HG02759 (cell line): ENCODE results near the gene TTC12.

ENCODE experiments used
- ATAC-seq: cut with Tn5 transposase; IDR thresholded peaks from one replicate; pipeline ENCODE4 v1.9.1; 2021; ENCODE audit warnings: mild to moderate bottlenecking, moderate library complexity; ENCODE audit not compliant: unreplicated experiment

The TTC12 gene, protein sequence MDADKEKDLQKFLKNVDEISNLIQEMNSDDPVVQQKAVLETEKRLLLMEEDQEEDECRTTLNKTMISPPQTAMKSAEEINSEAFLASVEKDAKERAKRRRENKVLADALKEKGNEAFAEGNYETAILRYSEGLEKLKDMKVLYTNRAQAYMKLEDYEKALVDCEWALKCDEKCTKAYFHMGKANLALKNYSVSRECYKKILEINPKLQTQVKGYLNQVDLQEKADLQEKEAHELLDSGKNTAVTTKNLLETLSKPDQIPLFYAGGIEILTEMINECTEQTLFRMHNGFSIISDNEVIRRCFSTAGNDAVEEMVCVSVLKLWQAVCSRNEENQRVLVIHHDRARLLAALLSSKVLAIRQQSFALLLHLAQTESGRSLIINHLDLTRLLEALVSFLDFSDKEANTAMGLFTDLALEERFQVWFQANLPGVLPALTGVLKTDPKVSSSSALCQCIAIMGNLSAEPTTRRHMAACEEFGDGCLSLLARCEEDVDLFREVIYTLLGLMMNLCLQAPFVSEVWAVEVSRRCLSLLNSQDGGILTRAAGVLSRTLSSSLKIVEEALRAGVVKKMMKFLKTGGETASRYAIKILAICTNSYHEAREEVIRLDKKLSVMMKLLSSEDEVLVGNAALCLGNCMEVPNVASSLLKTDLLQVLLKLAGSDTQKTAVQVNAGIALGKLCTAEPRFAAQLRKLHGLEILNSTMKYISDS

GRCh38 chr11:113314389-113315301 lies at the start of gene TTC12:
TTC12 (plus strand) TSS chr11:113314583; CDS start chr11:113316258, 1,675 bp downstream.
- peak; percentile 99 for ATAC-seq

DNA sequence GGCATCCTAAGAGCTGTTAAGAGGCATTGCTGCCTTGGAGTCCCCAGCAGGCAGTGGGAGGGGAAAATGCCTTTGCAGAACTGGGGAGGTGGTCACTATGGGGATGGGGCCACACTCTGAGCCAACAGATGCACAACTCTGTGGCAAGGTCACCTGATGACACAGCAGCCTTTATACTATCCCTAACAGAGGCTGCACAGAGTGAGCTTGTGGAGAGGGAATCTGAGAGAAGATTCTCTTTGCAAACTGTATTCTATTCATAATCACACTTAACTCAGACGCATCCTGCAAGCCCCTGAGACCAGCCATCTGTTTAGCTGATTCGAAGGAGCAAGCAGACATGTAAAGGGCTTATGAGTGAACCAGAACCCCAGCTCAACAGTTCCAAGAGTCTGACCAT lies 49.0 kb upstream of the TTC12 start:
- ATAC-seq = no peak

DNA sequence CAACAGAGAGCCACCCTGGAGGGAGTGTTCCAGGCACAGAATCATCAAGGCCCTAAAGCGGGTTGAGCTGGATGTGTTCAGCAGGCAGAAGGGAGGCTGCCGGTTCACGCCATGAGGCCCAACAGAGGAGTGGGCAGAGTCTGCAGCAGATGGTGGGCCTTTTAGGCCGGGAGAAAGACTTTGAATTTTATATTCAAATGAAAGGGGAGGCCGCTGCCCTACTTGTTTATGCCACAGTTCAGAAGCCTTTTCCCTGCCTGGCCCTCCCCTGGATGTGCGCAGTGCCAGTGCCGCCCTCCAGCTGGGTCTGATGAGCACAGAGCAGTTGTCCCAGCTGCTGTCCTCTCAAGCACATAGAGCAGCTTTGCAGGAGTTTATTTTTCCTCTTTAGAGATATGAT lies 46.9 kb upstream of the TTC12 start:
- ATAC-seq = no peak

GRCh38 chr11:113269096-113269495 lies 45.3 kb upstream of the TTC12 start:
- no peak for ATAC-seq

- no peak for ATAC-seq
Observed at GRCh38 chr11:113269636-113270035, 44.7 kb upstream of the TTC12 start.

DNA sequence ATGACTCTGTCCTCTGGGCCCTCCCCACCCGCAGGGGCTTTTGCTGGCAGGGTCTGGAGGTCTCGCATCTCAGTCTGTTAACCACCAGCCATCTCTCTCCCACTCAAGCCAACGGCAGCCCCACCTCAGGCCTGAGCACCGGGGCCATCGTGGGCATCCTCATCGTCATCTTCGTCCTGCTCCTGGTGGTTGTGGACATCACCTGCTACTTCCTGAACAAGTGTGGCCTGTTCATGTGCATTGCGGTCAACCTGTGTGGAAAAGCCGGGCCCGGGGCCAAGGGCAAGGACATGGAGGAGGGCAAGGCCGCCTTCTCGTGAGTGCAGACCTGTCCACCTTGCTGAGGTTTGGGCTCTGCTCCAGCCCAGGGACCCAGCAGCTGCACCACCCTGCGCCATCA lies 44.3 kb upstream of the TTC12 start:
- no peak for ATAC-seq

- no peak for ATAC-seq
Observed at GRCh38 chr11:113271551-113272245, 42.7 kb upstream of the TTC12 start.

DNA sequence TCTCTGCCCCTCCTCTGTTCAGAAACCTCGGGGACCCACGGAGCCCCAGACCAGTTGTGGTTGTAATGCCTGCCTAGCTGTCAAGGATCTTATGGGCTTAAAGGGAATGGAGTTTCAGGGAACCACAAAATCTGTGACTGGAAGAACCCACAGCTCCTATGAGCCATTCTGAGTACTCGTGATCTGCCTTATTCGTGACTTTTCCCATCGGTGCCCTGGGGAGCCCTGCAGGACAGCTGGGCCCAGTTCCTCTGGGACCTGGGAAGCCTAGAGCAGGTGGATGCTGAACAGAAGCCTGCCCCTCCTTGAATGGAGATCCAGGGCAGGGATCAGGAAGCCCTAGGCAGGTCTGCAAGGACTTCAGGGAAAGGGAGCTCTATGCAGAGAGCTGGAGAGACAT lies 42.1 kb upstream of the TTC12 start:
- no peak for ATAC-seq

- no peak for ATAC-seq
Observed at GRCh38 chr11:113272927-113273615, 41.3 kb upstream of the TTC12 start.

DNA sequence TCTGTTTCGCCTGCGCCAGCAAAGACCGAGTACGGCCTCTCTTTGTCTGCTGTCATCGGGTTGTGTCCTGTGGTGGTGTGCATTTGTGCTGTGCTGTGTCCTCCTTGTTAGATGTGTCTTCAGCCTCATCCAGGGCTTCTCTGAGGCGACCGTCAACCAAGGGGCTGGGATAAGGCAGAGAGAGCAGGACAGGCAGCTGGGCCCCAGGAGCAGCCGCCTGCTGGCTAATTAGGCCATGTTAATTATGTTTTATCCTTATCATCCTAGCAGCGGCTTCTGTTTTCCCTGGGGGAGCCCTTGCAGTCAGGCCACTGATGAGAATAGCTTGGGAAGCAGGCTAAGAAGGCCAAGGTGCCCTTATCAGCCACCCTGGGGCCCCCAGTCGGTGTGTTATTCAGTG lies 40.7 kb upstream of the TTC12 start:
- ATAC-seq = no peak

DNA sequence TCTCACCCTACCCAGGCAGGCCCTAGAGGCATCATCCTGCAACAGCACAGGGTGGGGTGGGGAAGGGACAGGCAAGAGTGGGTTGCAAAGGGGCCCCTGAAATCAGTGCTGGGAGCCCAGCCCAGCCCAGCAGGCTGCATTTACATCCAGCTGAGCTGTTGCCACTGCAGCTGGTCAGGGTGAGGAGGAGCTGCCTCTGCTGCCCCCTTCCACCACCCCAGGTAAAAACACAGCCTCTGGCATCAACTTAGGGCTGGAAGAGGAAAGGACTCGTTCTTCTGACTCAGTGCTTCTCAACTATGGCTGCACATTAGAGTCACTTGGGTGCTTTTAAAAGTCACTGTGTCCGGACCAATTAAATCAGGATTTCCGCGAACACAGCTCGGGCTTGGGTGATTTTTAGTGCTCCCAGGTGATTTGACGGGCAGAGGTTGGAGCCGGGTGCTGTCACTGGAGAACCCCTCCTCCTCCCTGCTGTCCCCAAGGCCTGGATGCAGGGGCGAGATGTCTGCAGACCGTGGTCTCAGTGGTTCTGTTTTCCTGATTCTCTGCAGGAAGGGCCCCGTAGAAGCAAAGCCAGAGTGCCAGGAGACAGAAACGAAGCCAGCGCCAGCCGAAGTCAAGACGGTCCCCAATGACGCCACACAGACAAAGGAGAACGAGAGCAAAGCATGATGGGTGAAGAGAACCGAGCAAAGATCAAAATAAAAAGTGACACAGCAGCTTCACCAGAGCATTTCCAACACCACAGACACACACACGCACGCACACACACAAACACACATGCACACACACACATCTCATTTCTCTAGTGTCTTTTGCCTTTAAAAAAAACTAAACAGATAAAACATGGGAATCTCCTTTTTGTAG lies 39.4 kb upstream of the TTC12 start:
- no peak for ATAC-seq

DNA sequence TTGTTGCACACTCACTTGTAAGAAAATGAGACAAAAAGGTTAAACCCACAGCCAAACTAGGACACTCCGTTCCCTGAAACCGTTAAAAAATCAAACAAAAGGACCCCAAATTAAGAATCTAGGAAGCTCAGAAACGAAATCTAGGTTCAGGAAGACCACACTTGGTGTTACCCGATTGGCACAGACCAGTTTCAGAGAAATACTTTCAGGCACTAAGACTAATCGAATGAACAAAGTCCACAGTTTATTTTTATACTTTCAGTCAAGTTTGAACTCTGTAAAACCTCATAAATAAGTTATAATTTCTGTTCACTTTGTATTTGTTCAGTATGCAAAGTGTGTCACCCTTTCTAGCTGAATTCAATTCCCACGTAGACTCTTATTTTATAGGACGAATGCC lies 38.8 kb upstream of the TTC12 start:
- ATAC-seq = no peak

DNA sequence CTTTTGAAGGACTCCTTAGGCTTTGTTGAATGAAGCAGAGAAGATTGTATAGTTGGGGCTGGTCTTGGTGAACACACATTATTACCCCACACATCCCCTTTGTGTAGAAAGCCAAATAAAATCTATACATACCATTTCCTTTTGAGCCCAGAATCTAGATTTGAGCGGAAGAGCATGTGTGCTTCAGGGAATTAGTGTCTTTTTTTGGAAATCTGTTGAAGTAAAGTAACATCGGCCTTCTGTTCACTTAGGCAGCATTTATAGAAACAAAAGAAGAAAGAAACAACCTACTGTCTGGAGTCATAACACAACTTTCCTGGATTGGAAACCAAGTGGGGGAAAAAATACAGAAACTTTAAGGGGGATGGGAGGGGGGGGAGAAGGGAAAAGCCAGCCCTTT lies 37.9 kb upstream of the TTC12 start:
- ATAC-seq = no peak

- no peak for ATAC-seq
Observed at GRCh38 chr11:113277907-113278306, 36.5 kb upstream of the TTC12 start.

GRCh38 chr11:113278481-113278880 lies 35.9 kb upstream of the TTC12 start:
- ATAC-seq = no peak

DNA sequence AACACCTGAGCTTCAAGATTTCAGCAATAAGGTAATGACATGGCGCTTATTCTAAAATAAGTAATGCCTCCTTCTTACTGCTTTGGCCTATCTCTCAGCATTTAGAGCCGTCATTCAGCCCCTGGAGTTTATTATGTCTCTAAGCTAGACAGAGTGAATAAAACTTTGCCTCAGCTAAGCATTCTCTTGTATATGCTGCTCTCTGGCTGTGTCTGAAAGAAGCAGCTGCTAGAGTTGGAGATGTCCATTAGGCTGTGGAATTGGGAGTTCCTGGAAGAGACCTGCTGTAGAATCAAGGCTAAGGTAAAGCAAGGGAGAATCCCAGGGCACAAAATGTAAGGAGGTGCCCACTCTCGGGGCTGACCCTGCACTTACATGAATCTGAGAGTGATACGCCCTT lies 35.5 kb upstream of the TTC12 start:
- ATAC-seq = no peak

DNA sequence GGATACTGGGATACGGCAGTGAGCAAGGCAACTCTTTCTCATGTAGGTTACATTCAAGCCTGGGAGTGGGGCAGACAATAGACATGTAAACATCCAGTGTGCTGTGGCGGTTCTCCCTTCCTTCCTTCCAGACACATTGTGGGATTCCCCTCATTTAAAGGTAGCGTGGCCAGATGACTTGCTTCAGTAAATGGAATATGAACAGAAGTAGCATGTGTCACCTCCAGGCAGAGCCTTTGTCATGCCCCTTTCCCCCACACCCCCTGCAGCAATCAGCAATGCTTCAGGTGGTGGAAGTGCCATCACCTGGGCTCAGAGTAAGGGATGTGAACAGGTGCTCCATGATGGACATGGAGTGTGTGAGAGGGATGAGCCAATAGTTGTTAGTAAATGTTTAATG lies 34.8 kb upstream of the TTC12 start:
- ATAC-seq = no peak

GRCh38 chr11:113281052-113281725 lies 33.2 kb upstream of the TTC12 start:
- no peak for ATAC-seq
